ENCODE measurements around the gene PERM1. TPM values are rescaled to one million over a fixed set of nuclear protein-coding genes. Genes with fewer than 3 reads are reported as not detected.

The PERM1 gene
- total and polyA plus RNA-seq, 2 of the 13 experiments (the other 11 are each of a cell fraction or from before 2014, with no cell fraction given) = 0.04 to 0.29 TPM

- TF ChIP-seq, protein P1, sequence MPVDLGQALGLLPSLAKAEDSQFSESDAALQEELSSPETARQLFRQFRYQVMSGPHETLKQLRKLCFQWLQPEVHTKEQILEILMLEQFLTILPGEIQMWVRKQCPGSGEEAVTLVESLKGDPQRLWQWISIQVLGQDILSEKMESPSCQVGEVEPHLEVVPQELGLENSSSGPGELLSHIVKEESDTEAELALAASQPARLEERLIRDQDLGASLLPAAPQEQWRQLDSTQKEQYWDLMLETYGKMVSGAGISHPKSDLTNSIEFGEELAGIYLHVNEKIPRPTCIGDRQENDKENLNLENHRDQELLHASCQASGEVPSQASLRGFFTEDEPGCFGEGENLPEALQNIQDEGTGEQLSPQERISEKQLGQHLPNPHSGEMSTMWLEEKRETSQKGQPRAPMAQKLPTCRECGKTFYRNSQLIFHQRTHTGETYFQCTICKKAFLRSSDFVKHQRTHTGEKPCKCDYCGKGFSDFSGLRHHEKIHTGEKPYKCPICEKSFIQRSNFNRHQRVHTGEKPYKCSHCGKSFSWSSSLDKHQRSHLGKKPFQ (CRISPR knock-in tag; IDR thresholded peaks at IDR 0.05; ENCODE audit: insufficient replicate concordance) = peak; percentile 73
Observed at GRCh38 chr1:1004780-1005697, 23.1 kb upstream of the PERM1 start (continued).

DNA sequence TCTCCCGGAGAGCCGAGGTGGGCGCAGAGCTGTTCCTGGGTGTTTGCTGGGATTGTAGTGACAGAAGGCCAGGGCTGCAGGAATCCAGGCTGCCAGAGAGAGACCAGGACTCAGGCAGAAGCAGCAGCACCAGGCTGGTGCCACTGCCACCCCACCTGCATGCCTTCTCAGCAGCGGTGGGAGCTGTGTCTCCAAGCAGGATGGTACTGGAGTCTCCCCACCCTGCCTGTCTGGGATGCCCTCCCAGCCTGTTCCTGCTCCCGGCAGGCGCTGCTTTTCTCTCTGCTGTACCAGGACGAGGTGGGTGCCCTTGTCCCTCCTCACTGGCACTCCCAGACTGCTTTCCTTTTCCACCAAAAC is 22.5 kb upstream of the PERM1 start:
- Histone ChIP-seq H3K4me3 (replicated peaks in 1 of 3; ENCODE audit: insufficient read depth in 1 of 3, low read depth in 2 of 3, low read length in 3 of 3) (peak overlapping the region in 2 of 3 experiments; percentile 70 to 77; a peak in 4 of 6 replicates), H3K4me2 (ENCODE audit: low read depth, low read length) (peak overlapping the region; percentile 87), H3K27me3 (ENCODE audit: control insufficient read depth in 1 of 2, insufficient read depth in 2 of 2, low read length in 2 of 2) (no peaks in the 10 kb centered on the region), H3K27ac (ENCODE audit: extremely low read length, insufficient read depth, low read length) (peak overlapping the region; percentile 88), H3K9me3 (ENCODE audit: low read length) (no peaks in the 10 kb centered on the region), H2AFZ (ENCODE audit: low read length) (no peak overlapping the region), H3K9ac (ENCODE audit: insufficient read depth, low read depth, low read length) (peak overlapping the region; percentile 77), H4K20me1 (ENCODE audit: insufficient read depth, low read length) (no peaks in the 10 kb centered on the region), H3K36me3 (replicated peaks in 1 of 2; ENCODE audit: control insufficient read depth in 1 of 2, insufficient read depth in 2 of 2, low read length in 2 of 2) (no peaks in the 10 kb centered on the region), H3K4me1 (ENCODE audit: insufficient read depth, low read length) (peaks cover 54% of the 10 kb centered on the region), H3K79me2 (ENCODE audit: insufficient read depth, low read length) (peaks cover 14% of the 10 kb centered on the region)
- no TSS peak for BruUV-seq (replicated peaks)
- DNase-seq (ENCODE audit: low spot score) (no peak), FAIRE-seq (no peak), ATAC-seq (no peak)
- POLR2A ChIA-PET = interaction anchor here (1.0 to 4.1 kb wide), 5 partner anchors 9 to 60 kb away, joined by 3 to 61 read pairs (median 7); partner anchors contain the start of genes AGRN and ISG15
- WGBS (ENCODE audit: low lambda C conversion rate) = 73% methylated on average over 6 of the region's 7 CpGs
- CTCF ChIA-PET (ENCODE audit: low intra/inter-chr PET ratio, low total read pairs) = no interaction called here
- intact Hi-C loops (cut with micrococcal nuclease; ENCODE audit: unreplicated experiment) = loop anchor here (10.0 kb wide), 1 partner anchor 230 kb away; the partner anchor contains the start of genes B3GALT6 and SDF4
- in situ Hi-C loops (cut with HindIII; ENCODE audit: extremely low pct_ligation_motif_present, low pct_unique_long_range_greater_than_20kb) = no loop called here
- 0 out of 2 replicates have a peak, but pooled peaks have one; percentile 1 for TF ChIP-seq PITX1 (CRISPR knock-in tag; IDR thresholded peaks at IDR 0.05)
- no peak for TF ChIP-seq ZNF318 (CRISPR knock-in tag; IDR thresholded peaks at IDR 0.05)
- no peak for TF ChIP-seq PBX2 (CRISPR knock-in tag; IDR thresholded peaks at IDR 0.05)
- TF ChIP-seq ZNF326 (CRISPR knock-in tag; IDR thresholded peaks at IDR 0.05; ENCODE audit: borderline replicate concordance) = no peak
- TF ChIP-seq AGO2 (optimal IDR thresholded peaks at IDR 0.05; ENCODE audit: low read depth, low read length) = peak; percentile 40
- TF ChIP-seq ZNF589 (CRISPR knock-in tag; conservative IDR thresholded peaks at IDR 0.05) = 0 out of 2 replicates have a peak, but pooled peaks have one; percentile 5
- peak; percentile 65; the same call in 1 of the 2 replicates for TF ChIP-seq AKAP8 (CRISPR knock-in tag; IDR thresholded peaks at IDR 0.05)
- TF ChIP-seq POLR2G (IDR thresholded peaks at IDR 0.05; ENCODE audit: low read depth, low read length) = 0 out of 2 replicates have a peak, but pooled peaks have one; percentile 11
